Colonic mucosa (tissue), 4 donors: ENCODE data around the gene PML. TPM values are rescaled to one million over a fixed set of nuclear protein-coding genes. Genes with fewer than 3 reads are reported as not detected.
"Not testable (repeated sequence)": the region's sequence is repeated elsewhere in the genome, so short reads cannot be mapped to it uniquely, and the experiment has no call there.

Source experiments
- DNase-seq: peaks from one replicate; pipeline ENCODE4 v3.0.0-alpha.2; 2020
- H3K27ac ChIP-seq: fragments of 200-600 bp; one replicate; pipeline ENCODE4 v1.8.0; 2021
- H3K27me3 ChIP-seq: fragments of 200-600 bp; one replicate; pipeline ENCODE4 v1.8.0; 2021
- H3K36me3 ChIP-seq: fragments of 200-600 bp; one replicate; pipeline ENCODE4 v1.8.0; 2021
- H3K4me1 ChIP-seq: fragments of 200-600 bp; one replicate; pipeline ENCODE4 v1.8.0; 2021; ENCODE audit warnings: mild to moderate bottlenecking
- H3K4me3 ChIP-seq: fragments of 200-600 bp; one replicate; pipeline ENCODE4 v1.8.0; 2021
- H3K9ac ChIP-seq, 2 donors: one replicate each; pipeline ENCODE4 v1.7.0; 2013; ENCODE audit warnings: control low read depth in 2 of 2, low read depth in 2 of 2, low read length in 2 of 2
- H3K9me3 ChIP-seq: fragments of 200-600 bp; one replicate; pipeline ENCODE4 v1.8.0; 2021
- intact Hi-C: fragments of 100-400 bp; cut with DNase I; formaldehyde crosslinking; loops from one replicate; pipeline ENCODE4 v1.14.1; 2022
- total RNA-seq, 2 donors: library from RNA; stranded (reverse); fragmentation: NEBNext Ultra II Directional in 1 of 2; extraction: Animal tissue kit (Norgen Biotek cat#: 25700) in 1 of 2; gene quantifications; one replicate each; pipeline ENCODE4 v1.2.1, GENCODE V29; 2021
- TF ChIP-seq, protein P1 (sequence below): fragments of 200-600 bp; IDR thresholded peaks from one replicate; pipeline ENCODE4 v1.8.0; 2022; ENCODE audit warnings: antibody characterized with exemption, mild to moderate bottlenecking
- donor health status: healthy.
- donor health status: DM: no; HTN: no; CAD: no.
- donor health status: DM: no; HTN: no; CAD: no.

The PML gene
- total RNA-seq, 2 donors from 2014 or later: 27.0 to 31.3 TPM

- intact Hi-C loops: no loop called here
- DNase-seq: no peak
Observed at GRCh38 chr15:74062236-74062635, 67.7 kb downstream of the PML start.

GRCh38 chr15:74062671-74063070 is 68.2 kb downstream of the PML start:
- H3K4me1 ChIP-seq: no peaks in the 10 kb centered on the region
- H3K9me3 ChIP-seq: no peaks in the 10 kb centered on the region
- H3K27ac ChIP-seq: no peak overlapping the region
- TF ChIP-seq, protein P1, sequence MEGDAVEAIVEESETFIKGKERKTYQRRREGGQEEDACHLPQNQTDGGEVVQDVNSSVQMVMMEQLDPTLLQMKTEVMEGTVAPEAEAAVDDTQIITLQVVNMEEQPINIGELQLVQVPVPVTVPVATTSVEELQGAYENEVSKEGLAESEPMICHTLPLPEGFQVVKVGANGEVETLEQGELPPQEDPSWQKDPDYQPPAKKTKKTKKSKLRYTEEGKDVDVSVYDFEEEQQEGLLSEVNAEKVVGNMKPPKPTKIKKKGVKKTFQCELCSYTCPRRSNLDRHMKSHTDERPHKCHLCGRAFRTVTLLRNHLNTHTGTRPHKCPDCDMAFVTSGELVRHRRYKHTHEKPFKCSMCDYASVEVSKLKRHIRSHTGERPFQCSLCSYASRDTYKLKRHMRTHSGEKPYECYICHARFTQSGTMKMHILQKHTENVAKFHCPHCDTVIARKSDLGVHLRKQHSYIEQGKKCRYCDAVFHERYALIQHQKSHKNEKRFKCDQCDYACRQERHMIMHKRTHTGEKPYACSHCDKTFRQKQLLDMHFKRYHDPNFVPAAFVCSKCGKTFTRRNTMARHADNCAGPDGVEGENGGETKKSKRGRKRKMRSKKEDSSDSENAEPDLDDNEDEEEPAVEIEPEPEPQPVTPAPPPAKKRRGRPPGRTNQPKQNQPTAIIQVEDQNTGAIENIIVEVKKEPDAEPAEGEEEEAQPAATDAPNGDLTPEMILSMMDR: no peak
- no peak for DNase-seq
- no peak overlapping the region for H3K9ac ChIP-seq
- H3K4me3 ChIP-seq: no peak overlapping the region
- no peaks in the 10 kb centered on the region for H3K36me3 ChIP-seq
- intact Hi-C loops: no loop called here
- H3K27me3 ChIP-seq: no peaks in the 10 kb centered on the region

More at GRCh38 chr15:74062236-74062635, 67.7 kb downstream of the PML start:
- TF ChIP-seq, protein P1: no peak
- Histone ChIP-seq H3K27ac (no peak overlapping the region), H3K9ac (no peak overlapping the region), H3K27me3 (no peaks in the 10 kb centered on the region), H3K4me3 (no peak overlapping the region), H3K4me1 (no peaks in the 10 kb centered on the region), H3K9me3 (no peaks in the 10 kb centered on the region), H3K36me3 (no peaks in the 10 kb centered on the region)

DNA sequence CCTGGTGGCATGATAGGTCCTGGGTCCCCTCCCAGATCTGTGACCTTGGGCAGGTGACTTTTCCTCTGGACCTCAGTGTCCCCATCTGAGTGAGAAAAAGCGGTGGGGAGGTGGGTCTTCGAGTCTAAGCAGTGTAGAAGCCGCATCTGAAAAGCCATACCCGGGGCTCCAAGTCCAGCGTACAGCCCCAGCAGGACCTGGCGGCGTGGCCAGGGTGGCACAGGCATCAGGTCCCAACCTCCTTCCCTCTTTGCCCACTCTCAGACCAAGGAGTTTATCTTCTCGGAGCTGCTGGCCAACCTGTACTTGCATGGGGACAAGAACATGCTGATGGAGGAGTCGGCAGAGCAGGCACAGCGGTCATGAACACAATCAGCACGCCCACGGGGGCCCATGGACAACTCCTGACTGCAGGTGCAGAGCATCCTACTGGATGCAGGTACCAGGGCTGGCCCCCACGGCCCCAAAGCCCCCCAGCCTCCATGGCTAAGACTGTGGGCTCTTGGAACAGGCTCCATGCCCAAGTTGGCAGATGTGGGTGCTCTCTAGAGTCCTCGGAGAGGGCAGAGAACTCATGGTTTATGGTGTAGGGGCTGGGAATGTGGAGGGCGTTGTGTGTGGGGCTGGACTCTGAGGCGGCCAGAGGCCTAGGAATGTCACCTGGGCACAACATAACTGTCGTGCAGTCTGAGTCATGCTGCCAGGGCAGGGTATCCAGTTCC is 69.1 kb downstream of the PML start:
- H3K4me3 ChIP-seq, intact Hi-C loops, H3K36me3 ChIP-seq, H3K9ac ChIP-seq, H3K9me3 ChIP-seq, DNase-seq, H3K4me1 ChIP-seq, H3K27me3 ChIP-seq, H3K27ac ChIP-seq: not testable (repeated sequence)

DNA sequence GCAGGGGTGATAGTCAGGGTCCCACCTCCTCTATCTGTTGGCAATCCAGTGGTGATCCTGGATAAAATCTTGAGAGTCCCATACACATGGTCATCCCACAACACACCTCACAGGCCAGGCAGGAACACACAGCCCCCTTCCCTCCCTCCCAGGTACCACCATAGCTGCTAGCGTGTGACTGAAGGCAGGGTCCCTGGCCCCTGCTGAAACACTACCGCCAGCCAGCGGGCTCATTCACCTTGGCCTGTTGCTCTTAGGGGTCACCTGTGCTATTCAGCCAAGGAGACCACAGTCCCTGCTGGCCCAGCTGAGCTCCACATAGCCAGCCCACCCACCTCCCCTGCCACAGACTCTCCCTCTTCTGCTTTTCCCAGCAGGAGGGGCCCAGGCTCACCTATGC is 69.7 kb downstream of the PML start:
- H3K27me3 ChIP-seq, intact Hi-C loops, H3K36me3 ChIP-seq, H3K4me3 ChIP-seq, H3K27ac ChIP-seq, DNase-seq, H3K9ac ChIP-seq, H3K4me1 ChIP-seq, H3K9me3 ChIP-seq: not testable (repeated sequence)

DNA sequence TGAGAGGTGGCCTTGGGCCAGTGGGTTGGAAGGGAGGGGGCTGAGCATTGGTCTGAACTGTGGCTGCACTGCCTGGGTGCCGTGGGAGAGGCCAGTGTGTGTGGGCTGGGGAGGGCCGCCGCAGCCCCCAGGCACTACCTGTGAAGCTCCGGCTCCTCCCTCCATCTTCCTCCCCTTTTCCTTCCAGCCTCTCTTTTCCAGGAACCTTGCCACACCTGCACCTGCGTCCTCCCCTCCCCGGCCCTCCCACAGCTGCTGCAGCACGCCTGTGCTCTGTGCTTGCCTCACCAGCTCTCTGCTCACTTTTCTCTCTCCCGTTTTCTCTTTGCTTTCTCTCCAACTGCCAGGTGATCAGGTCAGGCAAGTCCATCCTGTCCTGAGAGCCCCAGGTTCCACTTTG is 70.3 kb downstream of the PML start:
- H3K9me3 ChIP-seq, DNase-seq, H3K27ac ChIP-seq, H3K4me3 ChIP-seq, H3K36me3 ChIP-seq, H3K9ac ChIP-seq, intact Hi-C loops, H3K4me1 ChIP-seq, H3K27me3 ChIP-seq: not testable (repeated sequence)

- TF ChIP-seq, protein P1: peak; percentile 43
- H3K9me3 ChIP-seq, H3K4me3 ChIP-seq, H3K9ac ChIP-seq, H3K4me1 ChIP-seq, H3K27me3 ChIP-seq, H3K27ac ChIP-seq, intact Hi-C loops, H3K36me3 ChIP-seq: not testable (repeated sequence)
- peak; percentile 61 for DNase-seq
Observed at GRCh38 chr15:74065684-74066411, 71.3 kb downstream of the PML start.

DNA sequence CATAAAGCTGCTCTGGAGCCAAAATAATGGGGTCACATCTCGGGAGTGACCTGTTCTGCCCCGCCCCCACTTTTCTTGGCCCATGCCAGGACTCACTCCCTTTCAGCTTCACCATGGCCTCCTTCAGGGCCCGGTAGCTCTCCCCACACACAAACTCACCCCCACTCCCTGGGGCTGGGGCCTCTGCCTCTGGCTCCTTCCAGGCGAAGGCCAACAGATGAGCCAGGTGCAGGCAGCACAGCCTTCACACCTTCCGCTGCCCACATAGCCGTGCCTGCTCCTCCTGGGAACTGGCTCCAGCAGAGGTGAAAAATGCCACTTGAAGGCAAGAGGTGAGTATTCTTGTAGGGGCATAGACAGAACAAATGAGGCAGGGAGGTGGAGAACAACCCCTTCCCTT is 77.1 kb downstream of the PML start:
- H3K4me3 ChIP-seq, H3K9ac ChIP-seq, H3K36me3 ChIP-seq, H3K27me3 ChIP-seq, H3K4me1 ChIP-seq, H3K9me3 ChIP-seq, DNase-seq, intact Hi-C loops, H3K27ac ChIP-seq: not testable (repeated sequence)

GRCh38 chr15:74072132-74072531 is 77.6 kb downstream of the PML start:
- H3K4me3 ChIP-seq, H3K9ac ChIP-seq, H3K4me1 ChIP-seq, intact Hi-C loops, H3K36me3 ChIP-seq, DNase-seq, H3K9me3 ChIP-seq, H3K27ac ChIP-seq, H3K27me3 ChIP-seq: not testable (repeated sequence)
